CD4-positive, alpha-beta T cell treated with Interleukin-4 for 4 hours (primary cell): ENCODE results near the gene MRO.
"Not testable (repeated sequence)": the region's sequence is repeated elsewhere in the genome, so short reads cannot be mapped to it uniquely, and the experiment has no call there.

Experiments
- DNase-seq: peaks from one replicate; pipeline ENCODE4 v3.0.0-alpha.2; 2020

The MRO gene

GRCh38 chr18:50790948-50791347 is 28.9 kb downstream of the MRO start:
- DNase-seq: no peak

- no peak for DNase-seq
Measured at GRCh38 chr18:50790241-50790640, 29.6 kb downstream of the MRO start.

- no peak for DNase-seq
Measured at GRCh38 chr18:50788284-50788683, 31.5 kb downstream of the MRO start.

- DNase-seq: no peak
Measured at GRCh38 chr18:50786864-50787263, 33.0 kb downstream of the MRO start.

- no peak for DNase-seq
Measured at GRCh38 chr18:50783553-50783952, 36.3 kb downstream of the MRO start.

GRCh38 chr18:50779021-50779420 is 40.8 kb downstream of the MRO start:
- DNase-seq: not testable (repeated sequence)

- no peak for DNase-seq
Measured at GRCh38 chr18:50776383-50776782, 43.4 kb downstream of the MRO start.

- DNase-seq: no peak
Measured at GRCh38 chr18:50775726-50776125, 44.1 kb downstream of the MRO start.

GRCh38 chr18:50775207-50775606 is 44.6 kb downstream of the MRO start:
- no peak for DNase-seq

- no peak for DNase-seq
Measured at GRCh38 chr18:50769463-50769862, 50.4 kb downstream of the MRO start.

GRCh38 chr18:50757358-50757757 is 62.5 kb downstream of the MRO start:
- DNase-seq: no peak

- DNase-seq: no peak
Measured at GRCh38 chr18:50754297-50754696, 65.5 kb downstream of the MRO start.

GRCh38 chr18:50753311-50753710 is 66.5 kb downstream of the MRO start:
- no peak for DNase-seq

- no peak for DNase-seq
Measured at GRCh38 chr18:50751947-50752346, 67.9 kb downstream of the MRO start.

- no peak for DNase-seq
Measured at GRCh38 chr18:50751490-50751889, 68.3 kb downstream of the MRO start.

- no peak for DNase-seq
Measured at GRCh38 chr18:50750546-50750945, 69.3 kb downstream of the MRO start.

GRCh38 chr18:50749945-50750344 is 69.9 kb downstream of the MRO start:
- DNase-seq: no peak

GRCh38 chr18:50749421-50749820 is 70.4 kb downstream of the MRO start:
- DNase-seq: no peak

GRCh38 chr18:50748243-50749229 is 71.3 kb downstream of the MRO start:
- DNase-seq: no peak

- no peak for DNase-seq
Measured at GRCh38 chr18:50747849-50748242, 72.0 kb downstream of the MRO start.

- DNase-seq: no peak
Measured at GRCh38 chr18:50745945-50746344, 73.9 kb downstream of the MRO start.
